HG02571 (cell line): ENCODE data around the gene UQCR10.
"Not testable (repeated sequence)": the region's sequence is repeated elsewhere in the genome, so short reads cannot be mapped to it uniquely, and the experiment has no call there.

Source experiments
- ATAC-seq: cut with Tn5 transposase; IDR thresholded peaks from one replicate; pipeline ENCODE4 v1.9.1; 2021; ENCODE audit warnings: mild to moderate bottlenecking, moderate library complexity; ENCODE audit not compliant: unreplicated experiment

The UQCR10 gene

DNA sequence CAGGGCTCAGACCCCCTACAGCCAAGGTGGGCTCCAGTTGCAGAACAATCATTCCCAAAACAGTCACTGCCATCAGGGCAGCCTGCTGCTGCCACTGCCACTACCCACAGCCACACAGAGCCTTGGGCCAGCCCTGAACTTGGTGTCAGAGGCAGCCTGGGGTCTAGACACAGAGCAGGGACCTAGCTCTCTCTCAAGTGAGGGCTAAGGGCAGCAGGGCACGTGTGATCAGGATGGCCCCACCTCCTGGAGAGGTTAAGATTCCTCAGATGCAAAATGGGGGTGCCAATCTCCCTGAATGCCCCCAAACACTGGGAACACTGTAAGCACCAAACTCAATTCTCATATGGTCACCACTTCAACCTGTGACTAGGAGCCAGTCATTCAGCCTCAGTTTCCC is 31.8 kb upstream of the UQCR10 start:
- no peak for ATAC-seq

DNA sequence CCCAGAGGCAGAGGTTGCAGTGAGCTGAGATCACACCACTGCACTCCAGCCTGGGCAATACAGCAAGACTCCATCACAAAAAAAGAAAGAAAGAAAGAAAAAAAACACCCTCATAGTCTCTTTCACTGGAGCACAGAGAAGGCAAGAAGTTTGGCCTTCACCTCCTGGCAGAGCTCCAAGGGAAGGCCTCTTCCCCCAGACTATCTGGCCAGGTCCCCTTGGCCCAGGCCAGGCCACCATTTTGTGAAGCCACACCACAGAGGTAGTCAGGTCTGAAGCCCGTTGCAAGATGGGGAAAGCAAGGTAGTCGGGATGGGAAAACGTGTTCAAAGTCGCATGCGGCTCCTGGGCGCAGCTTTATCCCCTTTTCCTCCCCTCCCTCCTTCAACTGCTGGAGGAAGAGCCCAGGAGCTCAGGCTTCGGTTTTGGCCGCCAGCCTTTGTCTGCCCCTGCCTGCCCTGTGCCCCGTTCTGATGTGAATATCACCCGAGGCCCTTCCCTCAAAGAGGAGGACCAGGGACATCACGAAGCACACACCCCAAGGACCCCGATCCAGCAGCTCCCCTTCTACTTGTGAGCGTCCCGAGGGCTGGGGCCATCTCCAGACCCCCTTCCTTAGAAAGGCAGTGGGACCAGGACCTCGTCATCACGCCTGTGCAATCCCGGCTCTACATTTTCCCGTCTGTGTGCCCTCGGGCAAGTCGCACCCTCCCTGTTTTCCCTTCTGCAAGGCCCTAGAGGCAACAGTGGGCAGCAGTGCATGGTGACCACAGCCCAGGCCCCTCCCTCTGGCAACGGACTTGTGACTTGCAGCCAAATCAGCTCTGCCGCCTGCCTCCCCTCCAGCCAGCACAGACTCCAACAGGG is 29.7 kb upstream of the UQCR10 start:
- no peak for ATAC-seq

DNA sequence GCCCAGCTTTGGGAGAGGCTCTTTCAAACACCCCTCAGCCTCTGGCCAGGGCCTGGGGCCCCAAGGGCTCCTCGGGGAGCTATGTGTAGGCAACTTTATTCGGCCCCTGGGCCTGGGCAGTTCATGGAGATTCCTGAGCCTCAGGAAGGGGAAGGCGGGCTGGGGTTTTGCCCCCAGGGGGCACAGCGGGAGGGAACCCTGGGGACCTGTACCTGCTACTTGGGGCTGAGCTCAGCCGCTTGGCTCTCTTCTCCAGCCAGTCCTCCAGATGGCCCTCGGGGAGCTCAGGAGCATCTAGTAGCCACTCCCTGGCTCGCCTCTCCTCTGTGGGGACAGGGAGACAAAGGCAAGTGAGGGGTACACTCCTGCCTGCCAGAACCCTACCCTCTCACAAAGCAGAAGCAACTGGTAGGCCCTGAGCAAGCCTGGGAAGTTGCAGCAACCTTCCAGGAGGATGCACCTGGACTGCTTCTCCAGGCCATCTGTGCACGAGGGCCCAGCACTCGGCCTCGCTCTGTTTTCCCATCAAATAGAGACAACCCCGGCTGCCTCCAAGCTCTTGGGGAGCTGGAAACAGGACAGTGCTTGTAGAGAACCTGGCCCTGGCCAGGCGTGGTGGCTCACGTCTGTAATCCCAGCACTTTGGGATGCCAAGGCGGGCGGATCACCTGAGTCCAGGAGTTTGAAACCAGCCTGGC is 28.9 kb upstream of the UQCR10 start:
- no peak for ATAC-seq

GRCh38 chr22:29739346-29739875 is 27.8 kb upstream of the UQCR10 start:
- ATAC-seq: no peak

GRCh38 chr22:29740216-29740615 is 27.0 kb upstream of the UQCR10 start:
- no peak for ATAC-seq

GRCh38 chr22:29741926-29742325 is 25.2 kb upstream of the UQCR10 start:
- no peak for ATAC-seq

- ATAC-seq: no peak
Observed at GRCh38 chr22:29742326-29742725, 24.8 kb upstream of the UQCR10 start.

- no peak for ATAC-seq
Observed at GRCh38 chr22:29744902-29745301, 22.3 kb upstream of the UQCR10 start.

- ATAC-seq: no peak
Observed at GRCh38 chr22:29747832-29748231, 19.3 kb upstream of the UQCR10 start.

DNA sequence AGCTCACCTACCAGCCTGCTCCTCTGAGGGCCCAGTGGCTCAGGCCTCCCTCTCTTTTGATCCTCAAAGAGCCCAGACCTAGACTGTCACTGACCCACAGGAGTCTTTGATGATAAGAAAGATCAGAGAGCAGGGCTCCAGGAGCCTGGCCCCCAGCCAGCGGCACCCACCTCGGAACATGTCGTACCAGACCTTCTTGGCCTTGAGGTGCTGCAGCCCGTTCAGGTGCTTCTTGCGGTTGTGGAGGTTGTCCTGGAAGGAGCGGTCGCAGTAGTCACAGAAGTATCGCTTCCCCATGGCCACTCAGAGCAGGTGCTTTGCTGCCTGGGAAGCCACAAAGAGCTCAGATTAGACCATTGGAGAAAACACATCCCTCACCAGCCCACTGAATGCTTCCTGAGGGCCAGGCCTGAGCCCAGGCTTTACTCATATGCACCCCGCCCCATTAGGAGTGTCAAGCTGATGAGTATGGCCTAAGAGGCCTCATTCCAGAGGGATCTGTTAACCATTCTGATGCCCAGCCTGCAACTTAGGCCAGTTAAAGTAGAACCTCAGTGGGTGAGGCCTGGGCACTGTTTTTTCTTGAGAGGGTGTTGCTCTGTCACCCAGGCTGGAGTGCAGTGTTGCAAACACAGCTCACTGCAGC is 18.8 kb upstream of the UQCR10 start:
- ATAC-seq: no peak

DNA sequence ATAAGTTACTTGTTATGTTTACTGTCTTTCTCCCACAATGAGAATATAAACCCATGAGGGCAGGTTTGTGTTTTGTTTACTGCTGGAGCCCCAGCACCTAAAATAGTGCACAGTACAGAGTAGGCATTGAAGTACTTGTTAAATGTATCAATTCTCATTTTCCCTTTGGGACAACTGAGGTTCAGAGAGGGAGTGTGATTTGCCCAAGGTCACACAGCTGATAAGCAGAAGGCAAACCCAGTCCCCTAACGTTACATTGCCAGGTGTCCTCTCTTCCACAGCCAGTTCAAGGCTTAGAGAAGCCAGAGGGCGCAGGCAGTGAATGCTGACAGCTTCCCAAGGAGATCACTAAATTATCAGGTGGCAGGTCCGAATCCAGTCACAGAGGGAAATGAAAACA is 17.1 kb upstream of the UQCR10 start:
- no peak for ATAC-seq

- no peak for ATAC-seq
Observed at GRCh38 chr22:29750559-29751538, 16.3 kb upstream of the UQCR10 start.

DNA sequence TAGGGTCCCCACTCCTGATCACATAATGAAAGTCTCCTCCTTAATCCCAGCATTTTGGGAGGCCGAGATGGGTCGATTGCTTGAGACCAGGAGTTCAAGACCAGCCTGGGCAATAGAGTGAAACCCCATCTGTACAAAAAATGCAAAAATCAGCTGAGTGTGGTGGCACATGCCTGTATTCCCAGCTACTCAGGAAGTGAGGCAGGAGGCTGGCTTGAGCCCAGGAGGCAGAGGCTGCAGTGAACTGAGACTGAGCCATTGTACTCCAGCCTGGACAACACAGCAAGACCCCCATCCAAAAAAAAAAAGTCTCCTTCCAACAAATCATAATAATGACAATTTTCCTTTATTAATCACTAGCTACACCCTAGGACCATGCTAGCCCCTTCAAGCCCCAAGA is 15.5 kb upstream of the UQCR10 start:
- no peak for ATAC-seq

GRCh38 chr22:29753808-29754657 is 13.1 kb upstream of the UQCR10 start:
- no peak for ATAC-seq

DNA sequence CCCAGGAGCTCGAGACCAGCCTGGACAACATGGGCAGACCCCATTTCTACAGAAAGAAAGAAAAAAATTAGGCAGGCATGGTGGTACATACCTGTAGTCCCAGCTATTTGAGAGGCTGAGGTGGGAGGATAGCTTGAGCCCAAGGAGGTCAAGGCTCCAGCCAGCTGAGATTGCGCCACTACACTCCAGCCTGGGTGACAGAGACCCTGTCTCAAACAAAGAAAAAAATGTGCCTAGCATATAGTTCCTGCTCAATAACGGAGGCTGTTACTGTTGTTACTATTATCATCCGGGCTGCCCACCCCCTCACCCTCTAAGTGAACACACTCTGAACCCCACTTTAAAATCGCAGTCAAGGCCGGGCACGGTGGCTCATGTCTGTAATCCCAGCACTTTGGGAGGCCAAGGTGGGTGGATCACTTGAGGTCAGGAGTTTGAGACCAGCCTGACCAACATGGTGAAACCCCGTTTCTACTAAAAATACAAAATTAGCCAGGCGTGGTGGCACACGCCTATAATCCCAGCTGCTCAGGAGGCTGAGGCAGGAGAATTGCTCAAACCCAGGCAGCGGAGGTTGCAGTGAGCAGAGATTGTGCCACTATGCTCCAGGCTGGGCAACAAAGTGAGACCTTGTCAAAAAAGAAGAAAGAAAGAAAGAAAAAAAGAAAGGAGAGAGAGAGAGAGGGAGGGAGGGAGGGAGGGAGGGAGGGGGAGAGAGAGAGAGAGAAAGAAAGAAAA is 12.3 kb upstream of the UQCR10 start:
- ATAC-seq: not testable (repeated sequence)

DNA sequence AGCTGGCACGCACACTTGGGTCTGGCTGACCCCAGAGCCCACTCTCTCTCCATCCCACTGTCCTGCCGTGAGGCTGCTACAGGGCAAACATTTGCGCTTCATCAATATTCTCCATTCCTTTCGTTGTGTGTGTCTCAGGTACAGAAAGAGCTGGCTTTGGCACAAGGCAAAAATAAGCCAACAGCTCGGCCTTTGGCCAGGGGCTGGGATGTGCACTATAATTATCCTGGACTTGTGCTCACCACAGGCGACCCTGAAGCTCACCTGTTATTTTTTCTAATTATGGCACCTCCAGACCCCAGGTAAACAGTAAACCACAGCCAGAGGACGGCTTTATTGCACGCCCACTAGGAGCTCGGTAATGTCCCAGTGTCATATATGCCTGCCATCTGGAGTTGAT is 11.3 kb upstream of the UQCR10 start:
- no peak for ATAC-seq

DNA sequence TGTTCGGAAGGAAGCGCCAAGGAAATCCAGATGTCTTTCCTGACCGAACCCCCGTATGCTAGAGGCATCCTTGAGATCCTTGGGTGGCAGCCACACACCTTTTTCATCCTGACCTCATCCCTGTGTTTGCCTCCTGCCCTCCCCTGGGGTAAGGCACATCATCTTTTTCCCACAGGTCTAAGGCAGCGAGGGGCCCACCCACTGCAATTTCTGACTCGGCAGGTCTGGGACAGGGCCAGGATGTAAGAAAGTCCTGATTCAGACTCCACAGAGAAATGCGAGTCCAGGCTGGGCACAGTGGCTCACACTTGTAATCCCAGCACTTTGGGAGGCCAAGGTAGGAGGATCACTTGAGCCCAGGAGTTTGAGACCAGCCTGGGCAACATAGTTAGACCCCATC is 10.8 kb upstream of the UQCR10 start:
- ATAC-seq: no peak

GRCh38 chr22:29757096-29757495 is 10.1 kb upstream of the UQCR10 start:
- no peak for ATAC-seq
